Body of pancreas (tissue), 4 donors: ENCODE data around the gene CPXM2.

ENCODE experiments used
- CTCF ChIP-seq, 7 experiments: fragments of 450-650 bp in 4 of 7; fragments of 200-600 bp in 3 of 7; sonication (generic) in 3 of 7; IDR thresholded peaks; one replicate each; pipeline ENCODE4 v1.5.1; 2016 to 2019; ENCODE audit warnings: antibody characterized with exemption in 7 of 7
- POLR2A ChIP-seq, 3 donors: fragments of 450-650 bp; IDR thresholded peaks; one replicate each; pipeline ENCODE4 v1.6.1; 2016; ENCODE audit warnings: antibody characterized with exemption in 3 of 3, mild to moderate bottlenecking in 2 of 3

- TF ChIP-seq CTCF (IDR thresholded peaks at IDR 0.05) = no peak
- no peak for TF ChIP-seq POLR2A (IDR thresholded peaks at IDR 0.05)
Observed at GRCh38 chr10:123741711-123742110, 149.9 kb downstream of the CPXM2 start.
